Fibroblast of skin of right biceps (primary cell): ENCODE data around the gene GALNT17.

Experiments used
- DNase-seq: peaks from one replicate; pipeline ENCODE4 v3.0.0-alpha.2; 2013

The GALNT17 gene

DNA sequence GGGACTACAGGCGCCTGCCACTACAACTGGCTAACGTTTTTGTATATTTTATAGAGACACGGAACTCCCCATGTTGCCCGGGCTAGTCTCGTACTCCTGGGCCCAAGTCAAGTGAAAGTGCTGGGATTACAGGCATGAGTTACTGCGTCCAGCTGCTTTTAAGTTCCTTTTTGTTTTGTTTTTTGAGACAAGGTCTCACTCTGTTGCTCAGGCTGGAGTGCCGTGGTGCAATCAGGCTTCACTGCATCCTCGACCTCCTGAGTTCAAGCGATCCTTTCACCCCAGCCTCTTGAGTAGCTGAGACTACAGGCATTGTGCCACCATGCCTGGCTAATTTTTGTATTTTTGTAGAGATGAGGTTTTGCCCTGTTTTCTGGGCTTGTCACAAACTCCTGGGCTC is 155.0 kb downstream of the GALNT17 start:
- DNase-seq = no peak

DNA sequence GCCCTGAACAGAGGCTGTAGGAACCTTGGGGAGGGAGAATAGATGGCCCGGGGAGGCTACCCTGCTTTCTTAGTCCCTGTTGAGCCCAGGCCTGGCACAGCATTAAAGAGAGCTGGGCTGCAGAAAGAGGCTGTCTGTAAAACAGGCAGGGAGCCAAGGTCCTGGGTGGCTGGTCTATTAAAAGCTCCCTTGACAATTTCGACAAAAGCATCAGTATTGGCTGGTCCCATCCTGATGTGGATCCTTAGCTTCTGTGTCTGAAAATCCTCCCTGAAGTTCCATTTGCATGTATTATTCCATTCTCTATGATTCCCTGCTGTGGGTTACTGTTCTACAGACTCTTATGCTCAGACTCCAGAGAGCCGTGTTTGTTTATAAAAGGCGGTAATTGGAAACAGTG is 158.5 kb downstream of the GALNT17 start:
- DNase-seq = no peak

DNA sequence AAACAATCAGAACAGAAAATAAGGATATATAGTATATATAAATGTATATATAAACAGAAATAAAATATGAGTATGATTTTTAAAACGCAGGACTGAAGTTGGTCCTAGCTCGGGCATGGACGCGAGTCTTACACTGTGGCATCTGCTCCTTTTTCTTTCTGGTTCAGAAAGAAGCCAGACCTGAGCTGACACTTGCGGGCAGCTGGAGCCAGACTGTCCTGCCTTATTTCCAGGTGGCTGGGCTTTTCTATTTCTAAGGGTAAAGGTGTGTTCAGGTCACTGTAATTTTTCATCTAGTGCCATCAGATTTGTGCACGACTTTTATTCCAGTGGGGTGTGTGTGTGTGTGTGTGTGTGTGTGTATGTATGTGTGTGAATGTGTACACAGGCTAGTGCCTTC is 166.4 kb downstream of the GALNT17 start:
- no peak for DNase-seq

DNA sequence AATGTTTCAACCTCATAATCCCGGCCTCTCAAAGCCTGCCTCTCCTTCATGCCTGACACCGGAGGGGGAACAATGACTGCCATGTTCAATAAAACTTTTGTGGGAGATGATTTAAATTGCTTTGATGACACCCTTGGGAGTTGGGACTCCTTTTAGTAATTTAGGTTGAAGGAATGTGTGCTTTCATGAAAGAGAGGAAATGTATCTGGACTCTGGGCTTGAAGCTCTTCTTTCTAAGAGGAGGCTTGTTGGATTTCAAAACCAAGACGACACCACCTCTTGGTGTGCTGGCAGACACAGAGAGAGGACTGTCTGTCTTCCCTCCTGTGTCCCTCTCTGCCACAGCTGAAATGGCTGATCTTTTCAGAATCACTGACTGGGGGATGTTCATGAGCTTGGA is 168.1 kb downstream of the GALNT17 start:
- no peak for DNase-seq

DNA sequence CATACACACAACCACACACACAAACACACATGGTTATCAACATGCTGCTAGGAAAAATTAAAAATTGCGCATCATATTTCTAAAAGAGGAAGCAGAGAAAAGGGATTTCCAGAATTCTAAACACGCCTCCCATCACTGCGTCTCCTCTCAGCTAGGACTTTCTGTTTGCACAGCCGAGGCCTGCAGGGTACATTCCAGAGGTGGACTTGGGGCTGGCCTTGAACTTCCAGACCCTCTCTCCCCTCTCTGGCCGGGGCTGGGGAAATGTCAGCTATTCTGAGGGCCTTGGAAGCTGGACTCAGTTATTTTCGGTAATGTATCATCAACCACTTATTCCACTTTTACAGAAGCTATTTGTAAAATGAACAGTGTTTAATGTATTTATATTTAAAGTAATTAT is 168.7 kb downstream of the GALNT17 start:
- DNase-seq = no peak

DNA sequence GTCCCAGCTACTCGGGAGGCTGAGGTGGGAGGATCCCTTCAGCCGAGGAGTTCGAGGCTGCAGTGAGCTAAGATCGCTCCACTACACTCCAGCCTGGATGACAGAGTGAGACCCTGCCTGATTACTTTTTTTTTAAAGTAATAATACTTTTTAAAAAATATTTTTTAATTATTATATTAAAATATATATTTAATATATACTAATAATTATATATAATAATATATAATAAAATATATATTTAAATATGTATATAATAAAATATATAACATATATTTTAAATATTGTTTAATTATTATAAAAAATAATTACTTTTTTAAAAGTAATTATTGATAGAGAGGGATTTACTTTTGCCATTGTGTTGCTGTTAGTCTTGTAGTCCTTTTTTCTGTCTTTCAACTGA is 169.2 kb downstream of the GALNT17 start:
- DNase-seq = no peak

DNA sequence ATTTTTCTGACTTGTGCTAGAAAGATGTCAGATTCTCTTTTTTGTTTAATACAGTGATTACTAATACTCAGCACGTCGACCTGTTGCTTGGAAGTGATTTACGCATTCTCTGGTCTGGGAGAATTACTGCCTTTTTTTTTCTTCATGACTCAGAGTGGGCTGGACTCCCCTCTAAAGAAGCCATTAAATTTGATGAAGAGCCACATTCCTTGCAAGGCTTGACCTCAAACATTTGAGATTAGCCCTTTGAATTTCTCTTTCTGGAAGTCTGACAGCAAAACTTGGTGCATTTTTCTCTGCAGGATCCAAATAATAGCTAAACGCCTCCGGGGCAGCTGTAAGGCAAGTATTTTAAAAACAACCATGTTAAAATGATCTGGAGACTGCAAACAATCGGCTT is 171.6 kb downstream of the GALNT17 start:
- DNase-seq = peak; percentile 82

DNA sequence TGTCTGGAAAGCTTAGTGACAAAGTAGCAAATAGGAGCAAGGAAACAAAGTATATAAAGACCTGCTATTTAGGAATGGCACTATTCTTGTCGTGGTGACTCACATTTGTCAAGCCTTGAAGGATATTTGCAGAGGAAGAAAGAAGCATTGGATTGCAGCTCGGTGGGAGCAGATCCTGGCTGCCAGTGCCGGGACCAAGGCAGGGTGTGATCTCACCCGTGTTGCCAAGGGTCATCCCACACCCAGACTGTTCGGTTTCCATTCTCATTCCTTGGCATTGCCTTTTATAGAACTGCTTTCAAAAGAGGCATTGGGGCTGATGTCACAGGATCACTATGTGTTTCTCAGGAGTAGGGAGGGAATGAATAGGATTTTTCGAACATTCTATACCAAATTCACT is 176.2 kb downstream of the GALNT17 start:
- DNase-seq = peak; percentile 74

DNA sequence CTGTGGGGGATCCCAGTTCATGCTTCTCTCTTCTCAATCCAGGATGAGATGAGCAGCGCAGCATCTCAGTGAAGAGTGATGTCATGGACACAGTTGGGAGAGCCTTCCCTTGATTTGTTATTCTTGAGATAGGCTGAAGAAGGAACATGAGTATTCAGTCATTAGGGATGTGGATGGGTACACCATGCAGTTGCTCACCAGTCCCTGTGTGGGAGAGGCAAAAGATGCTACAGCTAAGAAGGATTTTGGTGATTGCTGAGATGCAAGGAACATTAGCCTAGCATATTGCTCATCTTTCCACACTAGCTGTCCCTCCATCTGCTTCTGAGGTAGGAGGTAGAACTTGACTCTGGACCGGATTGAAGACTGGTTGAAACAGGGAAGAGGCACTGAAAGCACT is 179.6 kb downstream of the GALNT17 start:
- DNase-seq = no peak

DNA sequence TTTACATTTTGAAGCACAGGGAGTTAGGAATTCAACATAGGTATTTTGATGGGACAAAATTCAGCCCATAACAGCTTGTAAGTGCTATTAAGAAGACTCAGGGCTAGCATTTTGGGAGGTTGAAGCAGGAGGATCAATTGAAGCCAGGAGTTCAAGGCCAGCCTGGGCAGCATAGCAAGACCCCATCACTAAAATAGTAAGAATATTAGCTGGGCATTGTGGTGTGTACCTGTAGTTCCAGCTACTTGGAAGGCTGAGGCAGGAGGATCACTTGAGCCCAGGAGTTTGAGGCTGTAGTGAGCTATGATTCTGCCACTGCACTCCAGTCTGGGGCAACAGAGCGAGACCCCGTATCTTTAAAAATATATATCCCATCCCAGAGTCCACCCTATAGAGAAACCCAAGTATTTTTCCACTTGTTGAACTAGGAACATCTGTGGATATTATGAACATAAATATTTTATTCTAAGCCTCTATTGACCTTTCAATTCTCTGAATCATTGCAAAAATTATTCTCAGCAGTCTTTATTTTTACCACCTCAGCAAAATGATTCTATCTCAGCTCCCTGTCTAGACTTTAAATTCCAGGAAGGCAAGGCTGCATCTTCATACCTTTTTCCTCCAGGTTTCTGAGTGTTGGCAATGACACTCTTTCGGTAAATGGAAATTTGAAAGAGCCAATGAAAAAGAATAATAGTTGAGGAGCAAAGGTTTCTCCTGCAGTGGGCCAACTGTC is 181.0 kb downstream of the GALNT17 start:
- no peak for DNase-seq

DNA sequence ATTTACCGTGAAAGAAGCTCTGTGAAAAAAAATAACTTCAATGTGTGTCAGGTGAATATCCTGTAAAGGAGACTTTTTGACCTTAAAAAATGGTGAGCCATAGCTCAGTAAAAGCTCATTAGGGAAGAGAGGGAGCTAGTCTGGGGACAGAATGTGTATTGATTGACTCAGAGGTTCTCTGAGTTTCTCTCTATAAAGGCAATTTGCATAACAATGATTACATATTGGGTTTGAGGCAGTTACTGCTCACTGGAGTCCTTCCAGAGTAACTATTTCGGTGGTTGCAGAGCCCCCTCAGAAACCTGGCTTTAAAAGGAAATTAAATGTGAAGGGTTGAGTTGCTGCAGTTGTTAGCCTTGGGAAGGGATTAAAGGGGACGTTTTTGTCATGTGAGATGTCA is 181.6 kb downstream of the GALNT17 start:
- DNase-seq = no peak

DNA sequence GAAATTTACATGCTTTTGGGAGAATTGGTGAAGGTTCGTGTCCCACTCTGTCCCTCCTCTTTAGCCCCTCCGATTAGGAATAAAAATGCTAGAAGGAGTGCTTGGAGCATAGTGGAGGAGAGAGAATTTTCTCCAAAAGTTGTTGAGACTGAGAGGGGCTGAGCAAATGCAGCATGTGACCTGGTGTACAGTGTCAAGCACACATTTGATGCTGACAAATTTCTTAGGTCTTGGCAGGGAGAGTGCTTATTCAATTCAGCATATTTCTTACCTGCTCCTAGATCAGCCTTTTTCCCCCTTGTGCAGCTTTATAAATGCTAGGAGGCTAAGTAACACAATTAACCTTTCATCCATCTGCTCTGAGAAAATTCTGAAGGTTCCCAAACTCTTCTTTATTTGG is 189.0 kb downstream of the GALNT17 start:
- no peak for DNase-seq

DNA sequence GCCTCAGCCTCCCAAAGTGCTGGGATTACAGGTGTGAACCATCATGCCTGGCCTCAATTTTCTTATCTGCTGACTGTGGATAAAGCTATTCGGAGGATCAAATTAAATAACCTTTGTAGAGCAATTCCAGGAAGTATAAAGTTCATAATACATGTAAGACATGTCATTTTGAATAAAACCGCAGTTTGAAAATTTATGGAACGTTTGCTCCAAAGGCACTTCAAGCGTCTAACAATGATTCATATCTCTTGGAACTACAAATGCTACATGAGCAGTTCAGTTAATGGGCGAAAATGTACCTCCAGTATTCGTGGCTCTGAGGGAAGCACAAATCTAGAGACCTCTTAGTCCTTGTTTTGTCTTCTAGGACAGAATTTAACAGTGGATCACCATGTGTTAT is 190.3 kb downstream of the GALNT17 start:
- no peak for DNase-seq

DNA sequence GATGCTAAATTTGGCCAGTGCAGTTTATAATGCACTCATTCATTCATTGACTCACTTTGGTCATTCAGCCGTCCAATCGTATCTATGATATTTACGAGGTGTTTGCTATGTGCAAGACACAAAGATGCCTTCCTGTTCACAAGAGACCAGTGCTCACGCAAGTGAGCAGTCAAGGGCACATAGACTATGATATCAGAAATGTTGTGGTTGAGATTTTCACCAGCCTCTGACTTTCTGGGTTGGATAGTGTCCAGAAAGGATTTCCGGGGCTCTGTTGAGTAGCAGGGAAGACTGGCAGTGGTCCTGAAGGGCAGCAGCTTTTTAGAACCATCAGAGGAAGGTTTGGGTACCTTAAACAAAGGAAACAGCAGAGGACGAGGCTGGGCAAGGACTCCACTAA is 191.8 kb downstream of the GALNT17 start:
- no peak for DNase-seq

DNA sequence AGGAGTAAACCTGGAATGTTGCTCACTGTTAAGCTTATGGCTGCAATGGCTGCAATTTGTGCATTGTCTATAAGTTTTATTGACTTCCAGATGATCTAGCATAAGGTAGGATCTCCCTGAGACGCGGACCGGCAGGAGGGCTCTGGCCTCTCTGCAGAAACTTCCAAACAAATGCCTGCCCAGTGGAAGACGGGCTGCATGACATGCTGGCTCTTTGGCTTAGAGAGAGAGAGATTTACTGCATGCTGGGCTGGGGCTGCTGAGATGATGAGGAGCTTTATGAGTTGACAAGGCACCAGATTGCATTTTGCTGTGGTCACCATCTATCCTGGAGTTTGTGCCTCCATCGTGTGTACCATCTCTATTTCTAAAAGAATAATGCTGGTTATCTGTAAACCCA is 193.2 kb downstream of the GALNT17 start:
- DNase-seq = no peak

DNA sequence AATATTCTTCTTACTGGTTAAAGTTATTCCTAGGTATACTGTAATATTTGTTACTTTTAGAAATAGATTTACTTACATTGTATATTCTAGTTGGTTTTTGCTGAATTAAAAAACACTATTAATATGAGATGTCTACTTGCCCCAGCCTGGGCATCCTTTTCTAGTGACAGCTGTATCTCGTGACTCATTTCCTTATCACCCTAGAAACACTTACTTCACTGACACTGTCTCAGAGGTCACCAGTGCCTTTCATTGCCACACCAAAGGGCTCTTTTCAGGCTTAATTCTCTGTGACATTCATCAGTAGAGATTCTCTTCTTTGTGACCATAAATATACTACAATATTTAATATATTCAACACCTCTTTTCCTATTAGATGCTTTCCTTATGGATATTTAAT is 194.7 kb downstream of the GALNT17 start:
- DNase-seq = no peak

DNA sequence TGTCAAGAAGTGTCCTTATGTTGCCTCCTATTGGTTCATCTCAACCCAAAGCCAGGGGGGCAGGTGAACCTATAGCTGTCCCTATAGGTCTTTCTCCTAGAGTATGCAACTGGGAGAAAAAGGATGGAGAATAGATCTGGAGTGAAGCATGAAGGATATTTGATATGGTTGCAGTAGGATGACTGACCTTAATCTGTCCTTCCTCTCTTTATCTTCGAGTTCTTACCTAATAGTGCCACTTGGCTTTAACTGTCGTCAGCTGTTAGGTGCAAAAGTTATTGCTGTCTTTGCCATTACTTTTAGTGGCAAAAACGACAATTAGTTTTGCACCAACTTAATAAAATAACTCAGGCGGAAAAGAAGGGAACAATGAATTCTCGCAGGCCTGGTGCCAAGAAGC is 196.0 kb downstream of the GALNT17 start:
- no peak for DNase-seq

DNA sequence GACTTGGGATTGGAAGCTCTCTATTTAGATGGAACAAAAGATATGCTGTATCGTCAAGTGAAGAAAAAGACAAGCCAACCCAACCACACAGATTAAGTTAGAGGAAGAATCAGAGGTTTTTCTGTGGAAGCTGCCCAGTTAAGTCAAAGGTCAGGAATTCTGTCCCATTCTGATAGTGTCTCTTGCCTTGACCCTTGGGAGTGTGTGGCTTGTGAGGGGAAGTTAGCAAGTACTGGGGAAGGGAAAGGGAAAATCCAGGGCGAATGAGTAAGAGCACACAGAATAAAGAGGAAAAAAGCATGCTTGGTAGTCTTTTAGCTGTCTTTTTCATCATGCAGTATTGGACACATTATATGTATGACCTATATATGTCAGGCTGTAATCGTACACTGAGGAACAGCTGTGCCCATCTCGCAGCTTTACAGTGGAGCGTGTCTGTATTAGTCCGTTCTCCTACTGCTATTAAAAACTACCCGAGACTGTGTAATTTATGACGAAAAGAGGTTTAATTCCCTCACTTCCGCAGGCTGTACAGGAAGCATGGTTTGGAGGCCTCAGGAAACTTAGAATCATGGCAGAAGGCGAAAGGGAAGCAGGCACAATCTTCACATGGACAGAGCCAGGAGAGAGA is 197.2 kb downstream of the GALNT17 start:
- DNase-seq = peak; percentile 9

DNA sequence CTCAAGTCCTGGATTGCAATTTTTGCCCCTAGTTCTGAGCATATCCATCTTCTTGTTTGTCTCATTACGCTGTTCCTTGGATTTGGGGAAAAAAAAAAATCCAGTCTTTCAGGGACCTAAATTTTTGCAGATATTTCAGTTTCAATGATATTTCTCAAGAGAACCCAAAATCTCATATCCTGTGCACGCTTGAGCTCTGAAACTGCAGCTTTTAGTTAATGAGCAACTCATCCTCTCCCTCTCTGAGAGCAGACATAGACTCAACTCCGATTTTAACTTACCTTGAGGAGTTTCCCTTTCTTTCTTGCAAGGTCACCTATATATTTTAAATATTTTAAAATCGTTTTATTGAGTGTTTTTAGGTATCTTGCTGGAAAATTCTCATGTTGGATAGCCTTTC is 200.3 kb downstream of the GALNT17 start:
- DNase-seq = no peak

DNA sequence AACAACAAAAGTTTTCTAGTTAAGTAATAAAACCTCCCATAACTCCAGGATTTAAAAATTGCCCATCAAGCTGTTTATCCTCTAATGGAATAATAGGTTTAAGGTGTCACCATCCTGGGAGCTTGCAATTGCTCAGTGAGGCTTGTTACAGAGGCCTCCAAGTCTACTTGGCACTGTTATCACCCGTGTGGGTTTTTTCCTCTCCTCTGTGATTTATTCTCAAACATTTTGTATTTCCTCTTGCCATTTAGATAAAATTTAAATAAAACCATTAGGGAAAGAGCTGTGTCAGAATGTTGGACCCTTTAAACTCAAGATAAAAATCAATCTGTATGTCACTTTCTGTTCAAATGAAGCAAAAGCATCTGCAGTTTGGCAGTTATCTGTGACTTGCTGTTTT is 202.6 kb downstream of the GALNT17 start:
- no peak for DNase-seq

DNA sequence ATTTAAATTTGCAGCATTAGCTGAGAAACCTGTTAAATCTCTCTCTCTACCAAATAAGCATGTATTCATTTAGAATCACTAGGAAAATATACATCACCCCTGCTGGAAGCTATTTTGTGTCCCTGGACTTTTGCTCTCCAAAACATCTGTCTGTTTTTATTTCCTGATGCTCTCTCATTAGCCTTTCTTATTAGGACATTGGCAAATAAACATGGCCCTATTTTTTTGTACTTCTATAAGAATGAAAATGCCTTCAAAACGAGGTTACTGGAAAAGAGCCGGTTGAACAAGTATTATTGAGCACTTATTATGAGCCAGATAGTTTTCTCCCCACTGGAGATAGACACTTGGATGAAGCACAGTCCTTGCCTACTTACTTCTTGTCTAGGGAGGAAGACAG is 206.9 kb downstream of the GALNT17 start:
- DNase-seq = no peak

DNA sequence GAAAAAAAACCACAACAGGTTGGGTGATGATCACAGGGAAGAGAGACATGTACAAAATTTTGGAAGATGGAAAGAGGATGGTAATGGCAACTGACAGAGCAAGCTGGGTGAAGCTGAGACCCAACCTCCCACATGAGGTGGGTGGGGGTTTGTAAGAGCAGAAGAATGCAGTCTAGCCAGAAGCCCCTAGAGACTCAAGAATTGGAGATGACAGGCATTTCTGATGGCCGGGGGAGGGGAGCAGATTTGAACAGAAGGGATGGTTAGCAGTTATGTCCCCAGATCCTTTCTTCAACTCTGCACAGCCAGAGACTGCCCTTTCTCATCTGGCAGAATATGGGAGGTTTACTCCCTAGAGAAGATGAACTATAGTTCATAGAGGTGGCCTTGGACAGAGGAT is 208.0 kb downstream of the GALNT17 start:
- no peak for DNase-seq

DNA sequence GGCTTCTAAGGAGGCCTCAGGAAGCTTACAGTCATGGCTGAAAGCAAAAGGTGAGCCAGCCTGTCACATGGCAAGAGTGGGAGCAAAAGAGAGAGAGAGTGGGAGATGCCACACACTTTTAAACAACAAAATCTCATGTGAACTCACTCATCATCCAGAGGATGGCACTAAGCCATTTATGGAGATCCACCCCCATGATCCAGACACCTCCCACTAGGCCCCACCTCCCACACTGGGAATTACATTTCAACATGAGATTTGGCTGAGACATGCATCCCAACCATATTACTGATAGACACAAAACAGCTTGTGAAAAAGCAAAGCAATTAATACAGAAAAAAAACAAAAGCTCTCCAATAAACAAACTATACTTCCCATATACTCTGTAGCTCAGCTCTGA is 210.3 kb downstream of the GALNT17 start:
- DNase-seq = no peak

DNA sequence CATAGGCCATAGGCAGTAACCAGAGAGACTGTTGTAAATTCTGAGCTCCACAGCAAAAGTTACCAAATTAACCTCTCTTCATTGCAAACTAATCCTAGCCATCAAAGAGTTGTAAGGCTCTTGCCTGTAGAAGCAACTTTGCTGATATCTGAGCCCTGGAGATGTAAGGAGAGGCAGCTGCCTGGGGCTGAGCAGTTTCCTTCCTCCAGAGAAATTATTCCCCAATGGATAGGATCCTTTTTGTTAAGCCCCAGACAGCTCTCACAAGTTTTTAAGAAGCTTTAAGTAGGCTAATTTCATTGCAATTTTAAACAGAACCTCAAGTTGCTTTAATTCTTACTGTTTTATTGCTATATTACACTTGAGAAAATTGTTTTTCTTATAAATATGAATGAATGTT is 211.1 kb downstream of the GALNT17 start:
- no peak for DNase-seq

DNA sequence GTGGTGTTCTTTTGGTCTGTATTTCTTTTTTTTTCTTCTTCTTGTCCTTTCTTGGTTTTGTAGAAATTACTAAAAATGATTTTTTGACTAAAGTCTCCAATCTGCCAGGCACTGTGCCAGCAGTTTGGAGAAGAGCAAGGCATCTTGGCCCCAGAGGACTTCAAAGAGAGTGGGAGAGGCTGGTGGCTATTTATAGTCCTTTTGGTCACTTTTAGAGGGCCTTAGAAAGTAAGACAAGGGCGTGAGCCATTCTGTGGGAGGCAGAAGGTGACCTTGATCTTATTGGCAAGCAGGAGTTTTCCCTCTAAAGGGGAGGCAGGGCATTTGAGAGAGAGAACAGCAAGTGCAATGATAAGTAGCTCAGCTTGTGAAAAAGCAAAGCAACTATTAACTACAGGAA is 211.9 kb downstream of the GALNT17 start:
- DNase-seq = no peak
